NCI-H526 treated with DMSO at 0.1 percent for 48 hours (cell line): Measurements from ENCODE around the gene EEF1A2.

Experiments used
- DNase-seq: peaks from one replicate; lab custom pipeline; 2025; lab: John Stamatoyannopoulos, UW

The EEF1A2 gene

GRCh38 chr20:63536997-63537524, 38.2 kb upstream of the EEF1A2 start, which contains the start of gene PTK6:
Gene PTK6, minus strand, starts transcription at chr20:63537376. Its CDS starts 62 bp downstream, at chr20:63537314.
- no peak for DNase-seq

GRCh38 chr20:63536241-63536977, 37.5 kb upstream of the EEF1A2 start:
- DNase-seq: no peak

- DNase-seq: peak; percentile 23
Measured at GRCh38 chr20:63534831-63535651, 36.2 kb upstream of the EEF1A2 start.

DNA sequence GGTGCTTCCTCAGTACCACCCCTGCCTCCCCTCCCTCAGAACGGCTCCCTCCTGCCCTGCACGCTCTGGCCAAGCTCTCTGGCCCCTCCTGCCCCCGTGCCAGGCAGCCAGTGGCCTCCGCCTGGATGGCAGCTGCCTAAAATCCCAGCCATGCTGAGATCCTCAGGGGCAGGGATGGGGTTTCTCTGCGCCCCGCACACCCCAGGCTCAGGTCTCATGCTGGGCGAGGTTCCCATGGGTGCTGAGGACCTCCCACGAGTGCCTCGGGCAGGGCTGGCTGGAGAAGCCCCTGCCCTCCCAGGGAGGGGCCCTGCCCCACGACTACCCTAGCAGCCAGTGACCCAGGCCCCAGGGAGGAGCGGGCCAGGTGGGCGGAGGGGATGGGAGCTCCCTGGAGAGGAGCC, 35.5 kb upstream of the EEF1A2 start:
- DNase-seq: no peak

DNA sequence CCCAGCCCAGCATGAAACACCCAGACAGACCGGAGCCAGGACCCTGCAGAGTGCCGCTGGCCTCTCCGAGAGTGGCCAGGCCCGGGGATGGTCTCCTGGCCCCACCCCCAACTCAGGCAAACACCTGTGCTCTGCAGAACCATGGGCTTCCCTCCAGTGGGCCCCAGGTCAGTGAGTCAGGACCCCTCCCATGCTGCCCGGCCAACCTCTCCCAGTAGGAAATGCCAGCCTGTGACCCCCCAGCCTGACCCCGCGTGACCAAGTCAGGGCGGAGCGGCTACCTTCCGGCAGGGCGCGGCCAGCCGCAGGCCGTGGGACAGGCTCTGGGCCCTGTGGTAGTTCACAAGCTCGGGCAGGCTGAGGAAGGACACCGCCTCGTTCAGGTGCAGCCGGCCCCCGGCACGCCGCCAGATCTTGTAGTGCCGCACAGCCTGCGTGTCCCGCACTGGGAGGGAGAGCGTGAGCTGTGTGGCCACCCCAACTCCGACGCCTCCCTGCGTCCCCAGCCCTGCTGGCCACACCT, 35.0 kb upstream of the EEF1A2 start:
- DNase-seq: no peak

GRCh38 chr20:63533388-63533787, 34.5 kb upstream of the EEF1A2 start:
- no peak for DNase-seq

DNA sequence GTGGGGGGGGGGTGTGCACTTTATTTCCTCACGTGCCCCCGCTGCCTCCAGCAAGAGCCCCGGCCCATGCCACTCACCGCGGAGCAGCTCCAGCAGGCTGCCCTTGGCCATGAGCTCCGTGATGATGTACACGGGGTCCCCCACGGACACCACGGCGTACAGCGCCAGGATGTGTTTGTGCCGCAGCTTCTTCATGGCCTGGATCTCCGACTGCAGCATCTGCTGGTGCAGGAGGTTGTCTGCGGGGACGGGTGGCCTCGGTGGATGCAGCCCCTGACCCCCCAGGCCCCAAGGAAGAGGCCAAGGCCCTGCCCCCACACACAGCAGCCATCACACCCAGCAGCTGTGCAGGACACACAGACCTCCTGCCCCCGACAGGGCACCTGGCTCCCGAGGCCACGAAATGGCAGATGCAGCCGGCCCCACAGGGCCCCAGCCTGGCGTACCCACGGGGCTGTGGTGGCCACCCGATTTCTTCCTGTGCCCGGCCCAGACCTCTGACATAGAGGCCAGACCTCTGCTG, 33.6 kb upstream of the EEF1A2 start:
- no peak for DNase-seq

DNA sequence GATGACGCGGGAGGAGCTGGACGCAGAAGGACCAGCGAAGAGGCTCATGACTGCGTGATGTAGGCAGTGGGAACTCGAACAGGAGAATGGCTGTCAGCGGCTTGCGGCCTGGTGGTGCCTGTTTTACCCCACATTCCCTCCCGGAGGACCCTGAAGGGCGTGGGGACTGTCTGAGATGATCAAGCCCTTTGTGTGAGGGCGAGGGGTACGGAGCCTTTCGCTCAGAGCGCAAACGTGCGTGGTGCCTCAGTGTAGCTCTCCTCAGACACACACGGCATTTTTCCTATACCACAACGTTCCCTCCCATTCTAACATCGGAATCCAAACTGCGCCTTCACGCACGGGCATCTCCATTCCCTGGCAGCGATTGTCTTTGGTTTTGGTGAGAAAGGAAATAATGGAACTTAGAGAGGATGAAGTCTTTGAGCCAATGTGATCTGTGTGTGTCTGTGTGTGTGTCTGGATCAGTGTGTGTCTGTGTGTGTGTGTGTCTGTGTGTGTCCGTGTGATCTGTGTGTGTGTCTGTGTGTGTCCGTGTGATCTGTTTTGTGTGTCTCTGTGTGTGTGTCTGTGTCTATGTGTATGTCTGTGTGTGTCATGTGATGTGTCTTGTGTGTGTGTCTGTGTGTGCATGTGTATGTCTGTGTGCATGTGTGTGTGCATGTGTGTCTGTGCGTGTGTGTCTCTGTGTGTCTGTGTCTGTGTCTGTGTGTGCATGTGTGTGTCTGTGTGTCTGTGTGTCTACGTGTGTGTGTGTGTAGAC, 33.0 kb upstream of the EEF1A2 start:
- no peak for DNase-seq

DNA sequence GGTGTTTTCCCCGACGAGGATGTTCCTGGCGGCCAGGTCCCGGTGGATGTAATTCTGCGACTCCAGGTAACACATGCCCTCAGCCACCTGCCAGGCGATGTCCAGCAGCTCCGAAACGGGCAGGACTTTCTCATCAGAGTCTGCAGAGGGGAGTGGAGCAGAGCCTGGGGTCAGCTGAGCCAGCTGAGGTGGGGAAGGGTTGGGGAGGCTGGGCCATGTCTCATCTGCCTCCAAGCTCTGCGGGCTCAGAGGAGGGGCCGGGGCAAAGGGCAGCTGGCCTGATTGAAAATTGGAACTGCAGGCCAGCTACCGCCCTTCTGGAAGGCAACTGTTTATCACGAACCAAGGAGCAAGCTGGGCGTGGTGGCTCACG, 31.9 kb upstream of the EEF1A2 start:
- DNase-seq: no peak

- DNase-seq: no peak
Measured at GRCh38 chr20:63529861-63530787, 31.2 kb upstream of the EEF1A2 start.

GRCh38 chr20:63529180-63529860, 30.4 kb upstream of the EEF1A2 start:
- no peak for DNase-seq

DNA sequence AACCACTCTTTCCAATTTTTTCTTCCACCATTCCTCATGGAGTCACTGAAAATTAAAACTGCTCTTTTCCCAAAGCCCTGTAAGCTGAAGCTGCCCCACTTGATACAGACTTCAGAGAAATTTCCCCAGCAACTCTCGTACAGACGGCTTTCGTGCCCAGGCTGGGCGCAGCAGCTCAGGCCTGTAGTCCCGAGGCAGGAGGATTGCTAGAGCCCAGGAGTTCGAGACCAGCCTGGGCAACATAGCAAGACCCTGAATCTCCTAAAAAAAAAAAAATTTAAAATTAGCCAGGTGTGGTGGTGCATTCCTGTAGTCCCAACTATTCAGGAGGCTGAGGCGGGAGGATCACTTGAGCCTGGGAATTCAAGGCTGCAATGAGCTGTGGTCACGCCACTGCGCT, 28.3 kb upstream of the EEF1A2 start:
- no peak for DNase-seq

GRCh38 chr20:63525971-63526370, 27.1 kb upstream of the EEF1A2 start:
- DNase-seq: no peak

- DNase-seq: no peak
Measured at GRCh38 chr20:63525185-63525584, 26.3 kb upstream of the EEF1A2 start.

GRCh38 chr20:63522981-63523611, 24.2 kb upstream of the EEF1A2 start:
- no peak for DNase-seq

- no peak for DNase-seq
Measured at GRCh38 chr20:63522091-63522868, 23.4 kb upstream of the EEF1A2 start.

DNA sequence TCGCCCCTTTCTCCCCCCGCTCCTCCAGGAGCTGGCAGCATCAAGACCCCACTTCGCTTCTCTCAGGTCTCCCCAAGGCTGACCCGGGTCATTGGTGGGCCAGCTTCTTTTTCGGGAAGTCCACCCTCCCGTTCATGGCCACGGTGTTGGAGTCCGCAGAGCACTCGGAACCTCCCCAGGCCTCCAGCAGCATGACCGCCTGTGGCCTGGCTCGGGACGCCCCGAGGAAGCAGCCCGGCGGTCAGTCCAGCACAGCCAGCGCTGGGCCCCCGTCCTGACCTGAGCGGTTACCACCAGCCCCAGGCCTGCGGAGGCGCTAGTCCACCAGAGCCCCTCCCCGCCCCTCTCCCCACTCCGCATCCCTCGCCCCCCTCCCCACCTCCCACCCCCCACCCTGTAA, 22.7 kb upstream of the EEF1A2 start:
- no peak for DNase-seq

GRCh38 chr20:63520934-63521601, 22.2 kb upstream of the EEF1A2 start:
- DNase-seq: peak; percentile 58
